Hippocampal formation (tissue), 2 donors: Measurements from ENCODE around the gene RS1.

ENCODE experiments used
- DNase-seq, 2 donors: peaks; one replicate each; lab custom pipeline; 2025; lab: John Stamatoyannopoulos, UW

The RS1 gene

DNA sequence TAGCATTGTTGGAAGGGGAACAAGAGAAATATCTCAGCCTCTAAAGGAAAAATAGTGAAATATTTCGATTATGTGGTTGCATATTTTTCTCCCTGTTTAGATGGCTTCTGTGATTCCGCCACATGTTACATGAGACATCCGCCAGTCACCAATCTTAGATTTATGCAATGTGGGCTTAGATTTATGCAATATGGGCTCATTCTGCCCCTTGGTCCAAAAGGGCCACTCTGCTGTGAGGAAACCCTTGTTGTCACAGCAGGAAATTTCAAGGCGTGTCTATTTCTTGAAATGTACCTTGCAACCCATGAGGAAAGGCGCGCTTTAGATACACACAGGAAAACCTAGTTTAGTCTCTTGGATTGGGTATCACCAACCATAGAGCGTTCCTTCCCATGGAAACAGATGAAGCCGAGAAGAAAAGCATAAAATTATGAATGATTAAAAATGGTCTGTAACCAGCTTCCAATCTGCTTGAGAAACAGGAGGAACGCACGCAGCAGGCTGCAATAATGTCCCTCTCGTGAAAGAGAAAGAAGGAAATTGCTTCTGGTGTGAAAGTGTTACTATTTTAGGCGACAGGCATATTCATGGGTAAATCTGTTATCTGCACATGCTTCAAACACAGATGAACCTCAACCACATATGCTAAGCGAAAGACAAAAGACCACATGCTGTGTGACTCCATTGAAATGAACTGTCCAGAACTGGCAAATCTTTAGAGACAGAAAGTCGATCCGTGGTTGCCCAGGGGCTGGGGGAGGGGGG lies 3.7 kb downstream of the RS1 start:
- DNase-seq = no peak

DNA sequence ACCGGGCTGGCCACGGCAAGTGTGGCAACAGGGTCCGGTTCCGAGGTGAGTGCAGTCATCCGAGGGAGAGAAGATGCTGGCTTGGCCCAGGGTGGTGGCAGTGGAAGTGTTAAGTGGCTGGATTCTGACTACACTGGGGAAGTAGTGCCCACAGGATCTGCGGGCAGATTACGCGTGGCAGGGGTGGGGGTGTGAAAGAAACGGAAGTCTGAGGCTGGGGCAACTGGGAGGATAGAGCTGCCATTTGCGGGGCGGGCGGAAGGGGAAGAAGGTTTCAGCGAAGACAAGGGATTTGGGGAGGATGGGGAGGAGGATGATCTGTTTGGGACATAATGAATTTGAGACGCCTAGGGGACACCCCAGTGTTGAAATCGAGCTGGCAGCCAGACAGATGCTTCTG lies 5.3 kb downstream of the RS1 start:
- DNase-seq = no peak

GRCh38 chrX:18664947-18665346 lies 7.0 kb downstream of the RS1 start:
- DNase-seq = no peak

DNA sequence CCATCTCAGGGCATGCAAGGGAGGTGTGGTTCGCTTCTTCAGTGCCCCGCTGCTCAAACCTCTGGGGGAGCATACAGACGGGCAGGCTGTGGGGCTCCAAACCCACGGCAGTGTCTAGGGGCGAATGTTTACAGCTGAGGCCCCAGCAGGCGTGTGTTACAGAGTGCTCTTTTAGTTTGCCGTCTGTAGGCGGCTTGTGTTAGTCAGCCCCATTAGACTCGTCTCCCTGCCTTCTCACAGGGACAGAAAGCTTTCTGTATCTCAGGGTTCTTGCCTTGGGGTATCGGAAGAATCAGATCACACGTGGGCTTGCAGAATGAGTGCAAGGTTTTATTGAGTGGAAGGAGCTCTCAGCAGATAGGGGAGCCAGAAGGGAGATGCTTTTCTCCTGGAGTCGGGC lies 10.6 kb downstream of the RS1 start:
- no peak for DNase-seq

DNA sequence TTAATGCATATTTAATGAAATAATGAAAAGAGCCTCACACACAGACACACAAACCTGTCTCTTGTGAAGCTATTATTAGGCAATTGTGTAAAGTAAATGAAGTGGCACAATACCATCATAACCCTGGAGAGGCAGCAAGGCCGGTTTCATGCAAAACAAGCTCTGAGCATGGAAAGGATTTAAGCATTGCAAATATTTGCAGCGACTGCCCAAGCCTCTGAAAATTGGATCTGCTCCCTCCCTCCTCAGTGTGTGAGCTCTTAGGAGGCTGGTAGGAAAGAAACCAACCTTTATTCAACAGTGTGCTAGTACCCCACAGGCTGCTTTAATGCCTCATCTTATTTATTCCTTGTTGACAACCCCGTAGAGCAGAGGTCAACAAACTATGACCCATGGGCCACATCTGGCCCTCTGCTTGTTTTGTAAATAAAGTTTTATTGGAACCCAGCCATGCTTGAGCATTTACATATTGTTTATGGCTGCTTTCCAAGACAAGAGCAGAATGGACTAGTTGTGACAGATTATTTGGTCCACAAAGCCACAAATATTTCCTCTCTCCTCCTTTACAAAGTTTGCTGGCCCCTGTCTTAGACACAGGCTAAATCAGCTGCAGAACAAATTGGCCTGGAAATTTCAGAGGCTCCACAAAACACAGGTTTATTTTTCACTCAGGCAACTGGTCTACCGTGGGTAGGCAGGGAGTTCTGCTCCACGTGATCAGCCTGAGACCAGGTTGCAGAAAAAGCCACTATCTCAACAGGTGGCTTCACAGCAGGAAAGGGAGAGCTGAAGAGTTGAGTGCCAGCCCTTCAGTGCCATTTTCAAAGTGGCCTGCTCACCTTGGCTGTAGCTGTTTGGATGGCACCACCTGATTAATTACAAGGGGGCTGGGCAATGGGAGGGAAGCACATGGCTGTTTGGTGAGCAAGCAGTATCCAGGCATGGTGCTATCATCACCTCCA lies 16.8 kb downstream of the RS1 start:
- no peak for DNase-seq

- DNase-seq = no peak
These were observed 19.3 kb downstream of the RS1 start for GRCh38 chrX:18652636-18653035.

DNA sequence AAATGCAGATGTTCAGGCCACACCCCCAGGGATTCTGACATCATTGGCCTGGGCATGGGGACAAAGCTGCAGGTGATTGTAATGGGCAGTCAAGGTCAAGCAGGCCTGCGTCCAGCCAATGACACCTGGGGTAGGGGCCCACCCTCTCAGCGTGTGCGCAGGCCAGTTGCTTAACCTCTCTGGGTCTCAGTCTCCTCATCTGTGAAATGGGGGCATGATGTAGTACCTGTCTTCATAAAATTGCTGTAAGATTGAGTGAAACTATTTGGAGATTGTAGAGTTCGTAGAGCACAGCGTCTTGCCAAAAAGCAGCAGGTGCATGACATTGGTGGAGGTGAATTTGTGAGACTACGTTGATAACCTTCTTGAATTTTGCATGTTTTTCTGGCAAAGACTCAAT lies 21.2 kb downstream of the RS1 start:
- DNase-seq = no peak

DNA sequence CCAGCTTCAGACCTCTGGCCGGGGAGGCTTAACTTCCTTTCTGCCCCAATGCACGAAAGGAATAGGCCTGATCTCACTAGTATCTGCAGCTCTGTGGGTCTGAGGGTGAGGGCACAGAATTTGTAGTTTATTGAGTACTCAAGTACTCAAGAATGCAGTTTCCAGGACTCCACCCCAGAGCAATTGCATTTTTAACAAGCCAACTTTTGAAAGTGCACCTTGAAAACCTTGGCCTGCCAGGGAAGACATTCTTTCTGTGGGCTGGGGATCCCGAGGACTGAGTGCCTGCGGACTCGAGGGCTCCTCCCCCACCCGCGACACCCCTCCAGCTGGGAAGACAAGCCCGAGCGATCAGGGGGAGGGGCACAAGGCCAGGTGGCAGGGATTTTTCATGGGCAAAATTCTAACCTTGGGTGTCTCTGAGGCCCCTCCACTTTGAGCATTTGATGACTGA lies 22.4 kb downstream of the RS1 start:
- DNase-seq = no peak

- no peak for DNase-seq
These were observed 24.3 kb downstream of the RS1 start for GRCh38 chrX:18647621-18648020.

- no peak for DNase-seq
These were observed 28.1 kb downstream of the RS1 start for GRCh38 chrX:18643853-18644252.

GRCh38 chrX:18643243-18643642 lies 28.7 kb downstream of the RS1 start:
- DNase-seq = no peak

DNA sequence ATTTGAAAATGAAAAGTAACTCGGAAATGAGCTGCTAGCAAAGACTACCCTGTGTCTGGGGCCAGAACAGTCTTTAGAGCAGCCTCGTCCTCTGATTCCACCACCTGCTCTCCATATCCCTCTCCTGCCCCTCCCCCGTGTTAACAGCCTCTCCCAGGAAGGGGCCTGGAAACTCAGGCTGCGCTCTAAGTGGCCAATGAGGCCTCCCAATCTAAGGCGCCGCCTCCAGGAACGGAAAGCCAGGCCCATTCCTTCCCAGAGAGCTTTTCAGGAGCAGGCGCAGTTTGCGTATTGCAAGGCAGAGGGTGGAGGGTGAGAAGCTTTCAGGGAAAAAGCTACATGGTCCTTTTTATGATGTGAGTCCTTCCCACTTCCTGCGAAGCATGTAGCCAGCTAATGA lies 31.2 kb downstream of the RS1 start:
- no peak for DNase-seq

DNA sequence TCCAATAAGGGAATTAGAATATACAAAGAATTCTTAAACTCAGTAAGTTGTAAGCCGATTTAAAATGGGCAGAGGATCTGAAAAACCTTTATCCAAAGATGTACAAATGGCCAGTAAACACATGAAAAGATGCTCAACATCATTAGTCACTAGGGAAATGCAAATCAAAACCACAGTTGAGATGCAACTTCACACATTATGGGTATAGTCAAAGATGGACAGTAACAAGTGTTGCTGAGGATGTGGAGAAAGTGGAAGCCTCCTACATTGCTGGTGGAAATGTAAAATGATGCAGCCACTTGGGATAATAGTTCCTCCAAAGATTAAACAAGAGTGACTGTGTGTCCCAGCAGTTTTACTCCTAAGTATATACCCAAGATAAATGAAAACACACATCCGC lies 32.6 kb downstream of the RS1 start:
- DNase-seq = no peak

DNA sequence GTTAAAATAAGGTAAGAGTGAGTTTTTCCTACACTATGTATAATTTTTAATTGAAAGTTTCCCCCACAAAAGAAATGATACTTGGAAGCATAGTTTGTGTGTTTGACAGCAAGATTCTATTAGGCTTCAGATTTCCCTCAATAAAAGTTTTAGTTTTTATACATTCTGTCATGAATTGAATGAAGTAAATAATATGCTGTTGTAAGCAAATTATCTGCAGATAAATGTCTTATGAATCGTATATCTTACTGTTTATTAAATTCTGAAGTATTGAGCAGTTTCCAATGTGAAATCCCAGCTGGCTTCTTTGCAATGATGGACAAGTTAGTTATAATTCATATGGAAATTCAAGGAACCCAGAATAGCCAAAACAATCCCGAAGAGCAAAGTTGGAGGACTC lies 33.5 kb downstream of the RS1 start:
- DNase-seq = no peak

- no peak for DNase-seq
These were observed 41.0 kb downstream of the RS1 start for GRCh38 chrX:18630934-18631333.

GRCh38 chrX:18624599-18624998 lies 47.3 kb downstream of the RS1 start:
- DNase-seq = no peak

- DNase-seq = no peak
These were observed 51.6 kb downstream of the RS1 start for GRCh38 chrX:18620349-18620748.

GRCh38 chrX:18619288-18619687 lies 52.6 kb downstream of the RS1 start:
- DNase-seq = no peak

DNA sequence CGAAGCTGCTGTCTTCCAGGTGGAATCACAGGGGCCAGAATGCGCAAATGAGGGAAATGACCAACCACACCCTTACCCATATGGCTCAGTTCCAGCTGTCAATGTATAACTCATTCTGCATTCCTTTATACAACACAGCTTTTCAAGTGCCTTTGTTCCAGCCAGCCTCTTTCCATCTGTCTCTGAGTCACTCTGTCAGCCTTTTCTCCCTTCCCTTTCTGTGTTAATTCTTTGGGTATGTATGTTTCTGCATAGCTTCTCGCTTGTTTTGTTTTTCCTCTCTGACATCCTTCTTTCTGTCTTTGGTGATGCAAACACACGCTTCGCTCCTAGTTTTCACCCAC lies 54.5 kb downstream of the RS1 start:
- no peak for DNase-seq

DNA sequence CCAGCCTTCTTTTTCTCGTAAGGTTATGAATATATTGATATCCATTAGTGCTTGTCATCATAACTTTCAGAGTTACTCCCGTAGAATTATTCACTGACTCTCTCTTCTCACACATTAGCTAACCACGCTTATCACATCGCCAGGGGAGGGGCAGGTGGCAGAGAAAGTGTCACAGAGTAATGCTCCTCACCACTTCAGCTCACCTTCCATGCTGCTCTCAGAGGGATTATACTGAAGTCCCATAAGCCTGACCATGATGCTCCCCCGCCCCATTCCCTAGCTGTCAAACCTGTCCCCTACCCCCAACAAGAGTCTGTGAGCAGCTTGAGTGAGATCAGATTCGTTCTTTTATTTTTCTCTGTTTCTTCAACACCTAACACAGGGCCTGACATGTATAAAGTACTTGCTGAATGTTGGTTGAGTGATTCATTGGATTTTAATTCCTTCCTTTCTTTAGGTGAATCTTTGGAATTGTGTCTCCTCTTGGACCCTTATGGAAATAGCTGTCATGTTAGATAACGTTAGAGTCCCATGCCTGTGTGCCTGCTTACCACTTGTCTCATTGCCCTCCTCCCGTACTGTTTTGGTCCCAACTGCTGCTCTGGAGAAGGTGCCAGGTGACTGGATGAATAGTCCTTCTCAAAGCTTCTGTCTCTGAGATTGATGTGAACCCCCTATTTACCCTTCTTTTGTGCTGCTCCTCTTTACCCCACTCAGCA lies 55.1 kb downstream of the RS1 start:
- DNase-seq = no peak

- DNase-seq = no peak
These were observed 57.8 kb downstream of the RS1 start for GRCh38 chrX:18613930-18614639.

DNA sequence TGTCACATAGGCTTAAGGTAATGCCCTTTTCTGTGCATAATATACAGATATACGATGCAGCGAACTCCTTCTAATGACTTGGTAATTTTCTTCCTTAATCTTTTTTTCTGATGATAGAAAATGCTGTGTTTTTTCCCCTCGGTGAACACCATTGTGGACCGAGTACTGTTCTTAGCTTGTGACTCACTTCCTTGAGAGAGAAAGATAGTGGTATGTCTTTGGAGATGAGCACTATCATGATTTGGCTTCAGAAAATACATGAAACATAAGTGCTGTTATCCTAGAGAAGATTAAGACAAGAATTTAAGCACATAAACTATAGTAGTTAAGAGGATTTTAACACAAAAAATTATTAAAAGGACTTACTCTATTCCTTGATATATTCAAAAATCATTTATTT lies 63.9 kb downstream of the RS1 start:
- DNase-seq = no peak
